GM06990 (cell line): Measurements from ENCODE around the gene USP10.
"Not testable (repeated sequence)": the region's sequence is repeated elsewhere in the genome, so short reads cannot be mapped to it uniquely, and the experiment has no call there.

Source experiments
- DNase-seq: peaks from one replicate; pipeline ENCODE4 v3.0.0-alpha.2; 2011; ENCODE audit not compliant: insufficient read length; ENCODE audit errors: extremely low read depth
- H3K27me3 ChIP-seq: replicated peaks from 2 replicates; pipeline ENCODE4 v1.6.0; 2011; ENCODE audit warnings: low read length; ENCODE audit not compliant: control insufficient read depth, insufficient read depth
- H3K36me3 ChIP-seq: 2 replicates; pipeline ENCODE4 v1.5.1; 2011; ENCODE audit warnings: low read length; ENCODE audit not compliant: control insufficient read depth, insufficient read depth
- H3K4me3 ChIP-seq: replicated peaks from 2 replicates; pipeline ENCODE4 v1.5.1; 2011; ENCODE audit warnings: low read depth, mild to moderate bottlenecking, control low read depth, low read length
- TF ChIP-seq, protein P1 (sequence below): IDR thresholded peaks from 2 replicates; pipeline ENCODE4 v1.5.1; 2011; ENCODE audit warnings: low read length, control low read depth, mild to moderate bottlenecking, inconsistent platforms; ENCODE audit not compliant: insufficient read depth, poor library complexity, severe bottlenecking

Gene USP10

GRCh38 chr16:84740596-84741116, 40.9 kb downstream of the USP10 start:
- peaks cover 11% of the 10 kb centered on the region for H3K36me3 ChIP-seq
- no peak overlapping the region for H3K4me3 ChIP-seq
- H3K27me3 ChIP-seq, result no peaks in the 10 kb centered on the region
- TF ChIP-seq, protein P1, sequence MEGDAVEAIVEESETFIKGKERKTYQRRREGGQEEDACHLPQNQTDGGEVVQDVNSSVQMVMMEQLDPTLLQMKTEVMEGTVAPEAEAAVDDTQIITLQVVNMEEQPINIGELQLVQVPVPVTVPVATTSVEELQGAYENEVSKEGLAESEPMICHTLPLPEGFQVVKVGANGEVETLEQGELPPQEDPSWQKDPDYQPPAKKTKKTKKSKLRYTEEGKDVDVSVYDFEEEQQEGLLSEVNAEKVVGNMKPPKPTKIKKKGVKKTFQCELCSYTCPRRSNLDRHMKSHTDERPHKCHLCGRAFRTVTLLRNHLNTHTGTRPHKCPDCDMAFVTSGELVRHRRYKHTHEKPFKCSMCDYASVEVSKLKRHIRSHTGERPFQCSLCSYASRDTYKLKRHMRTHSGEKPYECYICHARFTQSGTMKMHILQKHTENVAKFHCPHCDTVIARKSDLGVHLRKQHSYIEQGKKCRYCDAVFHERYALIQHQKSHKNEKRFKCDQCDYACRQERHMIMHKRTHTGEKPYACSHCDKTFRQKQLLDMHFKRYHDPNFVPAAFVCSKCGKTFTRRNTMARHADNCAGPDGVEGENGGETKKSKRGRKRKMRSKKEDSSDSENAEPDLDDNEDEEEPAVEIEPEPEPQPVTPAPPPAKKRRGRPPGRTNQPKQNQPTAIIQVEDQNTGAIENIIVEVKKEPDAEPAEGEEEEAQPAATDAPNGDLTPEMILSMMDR, result no peak
- no peak for DNase-seq

DNA sequence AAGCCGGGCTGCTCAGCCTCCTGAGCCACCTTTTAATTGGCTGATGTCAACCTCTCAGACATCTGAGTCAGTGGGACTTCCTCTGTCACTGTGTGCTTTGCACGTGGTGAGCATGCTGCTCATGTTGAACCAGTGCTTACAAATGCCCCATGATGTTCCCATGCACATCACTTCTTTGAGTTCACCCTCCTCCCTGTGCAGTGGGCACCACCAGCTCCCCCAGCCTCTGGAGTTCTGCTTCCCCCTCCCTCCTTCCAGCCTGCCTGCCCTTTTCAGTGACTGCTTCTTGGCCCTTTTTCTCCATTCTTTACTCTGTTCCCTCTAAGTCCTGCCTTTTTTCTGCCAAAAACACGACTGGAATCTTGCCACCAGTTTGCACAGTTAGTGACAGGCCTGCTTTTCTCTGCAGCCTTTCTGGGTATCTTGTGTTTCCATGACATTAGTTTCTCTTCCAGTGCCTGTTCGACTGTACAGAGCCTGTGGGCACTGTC, 41.6 kb downstream of the USP10 start:
- Histone ChIP-seq H3K27me3 (no peaks in the 10 kb centered on the region), H3K4me3 (no peak overlapping the region), H3K36me3 (peaks cover 12% of the 10 kb centered on the region)
- TF ChIP-seq, protein P1, result no peak
- no peak for DNase-seq

GRCh38 chr16:84742641-84743092, 42.9 kb downstream of the USP10 start:
- Histone ChIP-seq H3K4me3 (no peak overlapping the region), H3K27me3 (no peaks in the 10 kb centered on the region), H3K36me3 (peaks cover 12% of the 10 kb centered on the region)
- TF ChIP-seq, protein P1, result no peak
- DNase-seq, result no peak

DNA sequence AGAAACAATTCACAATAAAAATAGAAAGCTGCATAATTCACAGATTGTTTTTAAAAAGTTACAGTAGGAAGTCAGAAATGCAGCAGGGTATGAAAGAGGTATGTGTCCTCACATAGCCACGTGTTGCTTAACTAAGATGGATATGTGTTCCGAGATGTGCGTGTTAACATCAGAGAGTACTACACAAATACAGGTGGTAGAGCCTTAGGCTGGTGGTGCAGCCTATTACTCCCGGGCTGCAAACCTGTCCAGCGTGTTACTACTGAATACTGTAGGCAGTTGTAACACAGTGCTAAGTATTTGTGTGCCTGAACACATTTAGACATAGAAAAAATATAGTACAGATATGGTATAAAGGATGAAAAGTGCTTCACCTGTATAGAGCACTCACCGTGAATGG, 46.4 kb downstream of the USP10 start:
- H3K36me3 ChIP-seq, result peaks cover 5% of the 10 kb centered on the region
- DNase-seq, result no peak
- H3K4me3 ChIP-seq, result no peak overlapping the region
- TF ChIP-seq, protein P1, result no peak
- H3K27me3 ChIP-seq, result no peaks in the 10 kb centered on the region

GRCh38 chr16:84746875-84747274, 47.1 kb downstream of the USP10 start:
- Histone ChIP-seq H3K4me3 (no peak overlapping the region), H3K27me3 (no peaks in the 10 kb centered on the region), H3K36me3 (peaks cover 3% of the 10 kb centered on the region; the same call in 1 of the 2 replicates)
- TF ChIP-seq, protein P1, result peak; percentile 21
- no peak for DNase-seq

GRCh38 chr16:84748247-84748646, 48.4 kb downstream of the USP10 start:
- H3K4me3 ChIP-seq, DNase-seq, H3K27me3 ChIP-seq, H3K36me3 ChIP-seq: not testable (repeated sequence)
